ENCODE data around the gene CPM.

The CPM gene

DNA sequence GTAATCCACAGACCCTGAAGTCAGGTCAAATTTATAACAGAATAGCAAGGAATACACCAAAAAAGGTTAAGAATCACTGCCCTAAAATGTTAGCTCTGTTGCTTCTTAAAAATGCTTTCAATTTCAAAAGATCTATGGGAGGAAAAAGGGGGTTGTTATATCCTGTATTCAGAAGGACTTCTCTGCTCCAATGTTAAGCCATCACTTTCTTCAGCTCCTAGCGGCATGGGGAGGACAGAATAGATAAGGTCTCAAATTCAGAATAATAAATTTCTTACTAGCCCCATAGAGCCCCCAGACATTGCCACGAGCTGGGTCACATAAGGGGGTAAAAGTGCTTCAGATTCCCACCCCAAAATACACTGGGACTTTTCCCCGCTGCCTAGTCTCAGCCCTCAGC, 49.8 kb downstream of the CPM start:
- Histone ChIP-seq H3K9me3 (ENCODE audit: insufficient read depth, low read length) (no peaks in the 10 kb centered on the region), H3K27me3 (ENCODE audit: low read length) (no peaks in the 10 kb centered on the region), H3F3A (ENCODE audit: insufficient read depth) (peaks cover 4% of the 10 kb centered on the region; the same call in 1 of the 2 replicates), H3K36me3 (ENCODE audit: low read length) (no peaks in the 10 kb centered on the region), H4K20me1 (ENCODE audit: low read depth, low read length) (no peaks in the 10 kb centered on the region), H3K9me2 (replicated peaks; ENCODE audit: insufficient read depth, low read length) (no peaks in the 10 kb centered on the region), H3K9ac (ENCODE audit: low read length) (peak overlapping the region; percentile 14; the same call in 1 of the 2 replicates), H2AFZ (ENCODE audit: low read depth, low read length, severe bottlenecking) (no peak overlapping the region), H3K4me2 (ENCODE audit: low read depth, low read length, poor library complexity, severe bottlenecking) (peak overlapping the region; percentile 27), H3K4me3 (ENCODE audit: insufficient read depth, low read length, poor library complexity, severe bottlenecking) (no peak overlapping the region), H3K27ac (ENCODE audit: low read depth, low read length) (peak overlapping the region; percentile 64), H3K79me2 (ENCODE audit: insufficient read depth, low read length) (no peaks in the 10 kb centered on the region)
- TF ChIP-seq EZH2phosphoT487 (conservative IDR thresholded peaks at IDR 0.05; ENCODE audit: low read length) = no peak
- TF ChIP-seq, protein P1, sequence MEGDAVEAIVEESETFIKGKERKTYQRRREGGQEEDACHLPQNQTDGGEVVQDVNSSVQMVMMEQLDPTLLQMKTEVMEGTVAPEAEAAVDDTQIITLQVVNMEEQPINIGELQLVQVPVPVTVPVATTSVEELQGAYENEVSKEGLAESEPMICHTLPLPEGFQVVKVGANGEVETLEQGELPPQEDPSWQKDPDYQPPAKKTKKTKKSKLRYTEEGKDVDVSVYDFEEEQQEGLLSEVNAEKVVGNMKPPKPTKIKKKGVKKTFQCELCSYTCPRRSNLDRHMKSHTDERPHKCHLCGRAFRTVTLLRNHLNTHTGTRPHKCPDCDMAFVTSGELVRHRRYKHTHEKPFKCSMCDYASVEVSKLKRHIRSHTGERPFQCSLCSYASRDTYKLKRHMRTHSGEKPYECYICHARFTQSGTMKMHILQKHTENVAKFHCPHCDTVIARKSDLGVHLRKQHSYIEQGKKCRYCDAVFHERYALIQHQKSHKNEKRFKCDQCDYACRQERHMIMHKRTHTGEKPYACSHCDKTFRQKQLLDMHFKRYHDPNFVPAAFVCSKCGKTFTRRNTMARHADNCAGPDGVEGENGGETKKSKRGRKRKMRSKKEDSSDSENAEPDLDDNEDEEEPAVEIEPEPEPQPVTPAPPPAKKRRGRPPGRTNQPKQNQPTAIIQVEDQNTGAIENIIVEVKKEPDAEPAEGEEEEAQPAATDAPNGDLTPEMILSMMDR (IDR thresholded peaks at IDR 0.05; ENCODE audit: insufficient read depth, low read length, poor library complexity, severe bottlenecking) = no peak

DNA sequence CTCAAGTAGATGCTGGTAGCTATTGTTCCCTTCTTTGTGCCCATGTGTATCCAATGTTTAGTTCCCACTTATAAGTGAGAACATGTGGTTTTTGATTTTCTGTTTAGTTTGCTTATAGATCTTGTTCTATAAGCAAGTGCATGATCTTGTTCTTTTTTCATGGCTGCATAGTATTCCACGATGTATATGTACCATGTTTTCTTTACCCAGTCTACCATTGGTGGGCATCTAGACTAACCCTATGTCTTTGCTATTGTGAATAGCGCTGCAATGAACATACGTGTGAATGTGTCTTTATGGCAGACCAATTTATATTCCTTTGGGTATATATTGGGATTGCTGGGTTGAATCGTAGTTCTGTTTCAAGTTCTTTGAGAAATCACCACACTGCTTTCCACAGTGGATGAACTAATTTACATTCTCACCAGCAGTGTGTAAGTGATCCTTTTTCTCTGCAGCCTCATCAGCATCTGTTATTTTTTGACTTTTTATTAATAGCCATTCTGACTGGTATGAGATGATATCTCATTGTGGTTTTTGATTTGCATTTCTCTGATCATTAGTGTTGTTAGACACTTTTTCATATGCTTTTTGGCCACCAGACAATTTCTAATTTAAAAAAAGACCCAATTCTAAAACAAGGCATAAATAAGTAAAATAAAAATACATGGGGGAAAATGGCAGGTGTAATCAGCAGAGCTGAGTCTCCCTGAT, 50.6 kb downstream of the CPM start:
- Histone ChIP-seq H3F3A (ENCODE audit: insufficient read depth) (no peaks in the 10 kb centered on the region; the same call in 1 of the 2 replicates), H3K27me3 (ENCODE audit: low read length) (no peaks in the 10 kb centered on the region), H4K20me1 (ENCODE audit: low read depth, low read length) (no peaks in the 10 kb centered on the region), H3K27ac (ENCODE audit: low read depth, low read length) (peak overlapping the region; percentile 64), H3K36me3 (ENCODE audit: low read length) (no peaks in the 10 kb centered on the region), H3K9me2 (replicated peaks; ENCODE audit: insufficient read depth, low read length) (no peaks in the 10 kb centered on the region), H3K9me3 (ENCODE audit: insufficient read depth, low read length) (no peaks in the 10 kb centered on the region), H3K4me3 (ENCODE audit: insufficient read depth, low read length, poor library complexity, severe bottlenecking) (no peak overlapping the region), H3K4me2 (ENCODE audit: low read depth, low read length, poor library complexity, severe bottlenecking) (peak overlapping the region; percentile 27), H2AFZ (ENCODE audit: low read depth, low read length, severe bottlenecking) (no peak overlapping the region), H3K79me2 (ENCODE audit: insufficient read depth, low read length) (no peaks in the 10 kb centered on the region), H3K9ac (ENCODE audit: low read length) (no peak overlapping the region)
- no peak for TF ChIP-seq EZH2phosphoT487 (conservative IDR thresholded peaks at IDR 0.05; ENCODE audit: low read length)
- TF ChIP-seq, protein P1 (IDR thresholded peaks at IDR 0.05; ENCODE audit: insufficient read depth, low read length, poor library complexity, severe bottlenecking) = no peak

DNA sequence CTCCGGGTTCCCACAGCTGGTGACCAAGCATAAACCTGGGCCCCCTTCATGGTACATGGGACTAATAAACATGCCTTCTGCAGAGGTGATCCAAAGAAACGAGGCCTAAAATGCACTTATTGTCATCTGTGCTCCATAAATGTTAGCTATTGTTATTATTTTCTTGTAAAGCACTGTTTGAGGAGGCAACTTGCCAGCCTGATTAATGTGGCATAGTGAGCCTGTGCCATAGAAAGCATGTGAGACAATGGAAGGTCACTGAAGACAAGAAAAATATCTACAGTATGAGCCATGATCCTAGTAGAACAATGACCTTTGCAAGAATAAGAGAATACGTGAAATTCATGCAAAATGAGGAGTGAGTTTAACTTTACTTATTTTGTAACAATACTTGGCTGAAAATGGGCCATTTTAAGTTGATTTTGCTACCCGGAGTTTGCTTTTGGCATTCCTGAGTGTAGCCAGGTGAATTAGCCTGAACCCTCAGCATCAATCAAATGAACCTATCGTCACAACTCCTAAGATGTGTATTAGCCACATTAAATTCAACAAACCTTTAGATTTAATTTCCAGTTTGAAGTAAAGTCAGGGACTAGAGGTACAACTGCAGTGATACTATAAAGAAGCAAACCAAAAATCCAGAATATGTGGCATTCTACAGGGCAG, 52.2 kb downstream of the CPM start:
- H3K4me3 ChIP-seq (ENCODE audit: insufficient read depth, low read length, poor library complexity, severe bottlenecking) = no peak overlapping the region
- no peak overlapping the region for H3K9ac ChIP-seq (ENCODE audit: low read length)
- no peaks in the 10 kb centered on the region for H3K9me2 ChIP-seq (replicated peaks; ENCODE audit: insufficient read depth, low read length)
- H3K9me3 ChIP-seq (ENCODE audit: insufficient read depth, low read length) = no peaks in the 10 kb centered on the region
- no peaks in the 10 kb centered on the region for H3K36me3 ChIP-seq (ENCODE audit: low read length)
- H3K27me3 ChIP-seq (ENCODE audit: low read length) = no peaks in the 10 kb centered on the region
- no peaks in the 10 kb centered on the region for H3K79me2 ChIP-seq (ENCODE audit: insufficient read depth, low read length)
- H2AFZ ChIP-seq (ENCODE audit: low read depth, low read length, severe bottlenecking) = no peak overlapping the region
- no peaks in the 10 kb centered on the region; the same call in 1 of the 2 replicates for H3F3A ChIP-seq (ENCODE audit: insufficient read depth)
- H4K20me1 ChIP-seq (ENCODE audit: low read depth, low read length) = no peaks in the 10 kb centered on the region
- TF ChIP-seq, protein P1 (IDR thresholded peaks at IDR 0.05; ENCODE audit: insufficient read depth, low read length, poor library complexity, severe bottlenecking) = no peak
- TF ChIP-seq EZH2phosphoT487 (conservative IDR thresholded peaks at IDR 0.05; ENCODE audit: low read length) = no peak
- no peak overlapping the region for H3K4me2 ChIP-seq (ENCODE audit: low read depth, low read length, poor library complexity, severe bottlenecking)
- H3K27ac ChIP-seq (ENCODE audit: low read depth, low read length) = 0 out of 2 replicates have a peak overlapping the region, but pooled peaks have one; percentile 2

Measured in SU-DHL-6 (cell line).